A549 (cell line): Measurements from ENCODE around the gene LRP1. TPM values are rescaled to one million over a fixed set of nuclear protein-coding genes. Genes with fewer than 3 reads are reported as not detected.

Source experiments
- ATAC-seq, 2 experiments: fragments of 200-7000 bp in 1 of 2; fragments of >200 bp in 1 of 2; cut with Nextera tagmentation in 1 of 2; cut with Tn5 transposase in 1 of 2; 3 replicates each; pipeline versions ENCODE4 v1.8.0 to v1.9.1; 2018 to 2020; ENCODE audit warnings: mild to moderate bottlenecking in 1 of 2, moderate library complexity in 1 of 2
- CTCF ChIA-PET: fragments of 300-600 bp; sonication (Branson Sonifier 250); formaldehyde crosslinking; extraction: SDS; loops from one replicate; lab custom pipeline; 2021; ENCODE audit warnings: antibody characterized with exemption, inconsistent platforms; lab: Yijun Ruan, JAX
- POLR2A ChIA-PET: fragments of 350-600 bp; formaldehyde crosslinking; extraction: SDS; loops from one replicate; lab custom pipeline; 2021; ENCODE audit warnings: antibody characterized with exemption, inconsistent platforms; lab: Yijun Ruan, JAX
- DNase-seq, 2 experiments: peaks; one replicate each; pipeline versions ENCODE4 v3.0.0 to v3.0.0-alpha.2; 2011 to 2016; ENCODE audit warnings: low read depth in 1 of 2, low spot score in 1 of 2
- FAIRE-seq: peaks from 2 replicates; lab custom pipeline; 2011; peaks lifted over from hg19 to GRCh38; lab: Jason Lieb, UNC
- H3K27ac ChIP-seq, 2 experiments: fragments of >200 bp; sonication (Bioruptor Twin); formaldehyde crosslinking; 3 replicates each; pipeline ENCODE4 v1.5.1; 2016 to 2017
- H3K4me1 ChIP-seq: fragments of >200 bp; sonication (Bioruptor Twin); formaldehyde crosslinking; 3 replicates; pipeline ENCODE4 v1.6.1; 2016
- H3K4me2 ChIP-seq: fragments of >200 bp; sonication (Bioruptor Twin); formaldehyde crosslinking; 3 replicates; pipeline ENCODE4 v1.6.1; 2016
- H3K4me3 ChIP-seq: fragments of >200 bp; sonication (Bioruptor Twin); formaldehyde crosslinking; 3 replicates; pipeline ENCODE4 v1.5.1; 2016
- H3K9me3 ChIP-seq: fragments of >200 bp; sonication (Bioruptor Twin); formaldehyde crosslinking; 3 replicates; pipeline ENCODE4 v1.6.1; 2016
- BCL3 ChIP-seq: fragments of >200 bp; sonication (Bioruptor Twin); formaldehyde crosslinking; IDR thresholded peaks from 3 replicates; pipeline ENCODE4 v1.6.1; 2016
- CBX2 ChIP-seq: fragments of 200-600 bp; sonication (generic); IDR thresholded peaks from 2 replicates; pipeline ENCODE4 v1.6.1; 2016; ENCODE audit warnings: low read depth, mild to moderate bottlenecking, borderline replicate concordance
- CBX8 ChIP-seq: fragments of 200-600 bp; sonication (generic); IDR thresholded peaks from 2 replicates; pipeline ENCODE4 v1.6.1; 2016
- CEBPB ChIP-seq, 2 experiments: fragments of >200 bp in 1 of 2; sonication (Bioruptor Twin) in 1 of 2; formaldehyde crosslinking in 1 of 2; IDR thresholded peaks; 2 replicates each; pipeline ENCODE4 v1.6.1; 2012 to 2016
- E2F6 ChIP-seq: IDR thresholded peaks from 2 replicates; pipeline ENCODE4 v1.6.1; 2012; ENCODE audit warnings: low read depth, borderline replicate concordance
- EHF ChIP-seq: fragments of 250-450 bp; sonication (Bioruptor Pico); IDR thresholded peaks from 2 replicates; pipeline ENCODE4 v1.5.0; 2020; ENCODE audit warnings: mild to moderate bottlenecking
- EHMT2 ChIP-seq: fragments of 200-600 bp; sonication (generic); IDR thresholded peaks from 2 replicates; pipeline ENCODE4 v1.6.1; 2016; ENCODE audit warnings: antibody characterized with exemption, low read depth, mild to moderate bottlenecking, moderate library complexity
- HOXA7 ChIP-seq: fragments of 250-450 bp; sonication (Bioruptor Pico); IDR thresholded peaks from 2 replicates; pipeline ENCODE4 v1.5.0; 2020; ENCODE audit warnings: mild to moderate bottlenecking, moderate library complexity
- HOXB5 ChIP-seq: fragments of 250-450 bp; sonication (Bioruptor Pico); IDR thresholded peaks from 2 replicates; pipeline ENCODE4 v1.5.0; 2020; ENCODE audit warnings: mild to moderate bottlenecking, moderate library complexity
- JUNB ChIP-seq: fragments of >200 bp; sonication (Bioruptor Twin); formaldehyde crosslinking; IDR thresholded peaks from 2 replicates; pipeline ENCODE4 v1.6.1; 2016
- NR3C1 ChIP-seq: fragments of >200 bp; sonication (Bioruptor Twin); formaldehyde crosslinking; IDR thresholded peaks from 3 replicates; pipeline ENCODE4 v1.6.1; 2017
- POLR2AphosphoS2 ChIP-seq: conservative IDR thresholded peaks from 2 replicates; pipeline ENCODE4 v1.6.1; 2012; ENCODE audit warnings: low read length, improper control_type of control experiment, inconsistent platforms
- RAD21 ChIP-seq, 2 experiments: fragments of >200 bp in 1 of 2; sonication (Bioruptor Twin) in 1 of 2; formaldehyde crosslinking in 1 of 2; IDR thresholded peaks in 1 of 2; conservative IDR thresholded peaks in 1 of 2; 2 replicates in 1 of 2; 3 replicates in 1 of 2; pipeline ENCODE4 v1.6.1; 2012 to 2018; ENCODE audit warnings: inconsistent platforms in 1 of 2
- REST ChIP-seq: fragments of 200-600 bp; sonication (generic); IDR thresholded peaks from 2 replicates; pipeline ENCODE4 v1.6.1; 2016; ENCODE audit warnings: antibody characterized with exemption, mild to moderate bottlenecking, moderate library complexity
- SMC3 ChIP-seq: fragments of >200 bp; sonication (Bioruptor Twin); formaldehyde crosslinking; IDR thresholded peaks from 3 replicates; pipeline ENCODE4 v1.6.1; 2018; ENCODE audit warnings: inconsistent platforms
- SREBF2 ChIP-seq: fragments of 450-650 bp; IDR thresholded peaks from 2 replicates; pipeline ENCODE4 v1.6.1; 2014; ENCODE audit warnings: mild to moderate bottlenecking, moderate library complexity
- USF2 ChIP-seq: fragments of 450-650 bp; IDR thresholded peaks from 2 replicates; pipeline ENCODE4 v1.6.1; 2014; ENCODE audit warnings: antibody characterized with exemption
- ZFP36 ChIP-seq: fragments of 450-650 bp; IDR thresholded peaks from 2 replicates; pipeline ENCODE4 v1.6.1; 2014; ENCODE audit warnings: borderline replicate concordance; ENCODE audit not compliant: partially characterized antibody
- ZSCAN20 ChIP-seq: fragments of 250-450 bp; sonication (Bioruptor Pico); IDR thresholded peaks from 2 replicates; pipeline ENCODE4 v1.8.0; 2022; ENCODE audit warnings: mild to moderate bottlenecking, moderate library complexity
- WGBS: methylation state at CpG from one replicate; pipeline ENCODE4 v1.1.6; 2017; ENCODE audit errors: missing lambda C conversion rate; 5-methylcytosine and 5-hydroxymethylcytosine counted together
- polyA plus RNA-seq, 4 experiments: library from polyadenylated mRNA; depleted of rRNA in 3 of 4; stranded (reverse); fragments of >200 nt; fragmentation: RNase III in 1 of 4; extraction: RNeasy Plus Mini Kit Qiagen cat#74134 plus additional on column Dnase treatment in 1 of 4; gene quantifications; 2 replicates in 3 of 4; 3 replicates in 1 of 4; pipeline ENCODE4 v1.2.3, GENCODE V29; 2011 to 2017

LRP1 gene
- polyA plus RNA-seq, 2 of the 4 experiments (the other 2 are of a cell fraction), result 5.6 to 9.4 TPM

- DNase-seq, result no peak
- H3K4me2 ChIP-seq, result no peak overlapping the region
- ChIA-PET CTCF (interaction anchor here (0.6 to 16.2 kb wide), 9 partner anchors 12 to 90 kb away, joined by 3 to 180 read pairs (median 3); partner anchors contain the start of gene STAT6), POLR2A (no interaction called here)
- peaks cover 13% of the 10 kb centered on the region for H3K4me1 ChIP-seq
- TF ChIP-seq EHF (no peak), ZFP36 (no peak), BCL3 (no peak), HOXB5 (CRISPR knock-in tag) (no peak), CBX2 (no peak), E2F6 (no peak), SMC3 (no peak), RAD21 (conservative IDR thresholded peaks at IDR 0.05 in 1 of 2, IDR thresholded peaks at IDR 0.05 in 1 of 2) (no peak), CEBPB (IDR thresholded peaks at IDR 0.05) (no peak), EHMT2 (no peak), NR3C1 (no peak), POLR2AphosphoS2 (no peak), SREBF2 (no peak), ZSCAN20 (no peak), HOXA7 (CRISPR knock-in tag) (no peak), JUNB (no peak)
- no peak for FAIRE-seq
- no peak overlapping the region for H3K27ac ChIP-seq
- 86% methylated on average over 1 of the region's 1 CpG for WGBS
- ATAC-seq, result no peak
- no peaks in the 10 kb centered on the region for H3K9me3 ChIP-seq
- no peak overlapping the region for H3K4me3 ChIP-seq
These were observed 25.2 kb downstream of the LRP1 start for GRCh38 chr12:57153415-57153997.

GRCh38 chr12:57154076-57154475, 25.8 kb downstream of the LRP1 start:
- WGBS, result 89% methylated on average over 6 of the region's 6 CpGs
- Histone ChIP-seq H3K4me3 (no peak overlapping the region), H3K27ac (no peak overlapping the region), H3K4me1 (peaks cover 7% of the 10 kb centered on the region), H3K9me3 (no peaks in the 10 kb centered on the region), H3K4me2 (no peak overlapping the region)
- POLR2A ChIA-PET, result no interaction called here
- ATAC-seq, result no peak
- no peak for DNase-seq
- no peak for FAIRE-seq
- no peak for TF ChIP-seq USF2
- no peak for TF ChIP-seq REST
- TF ChIP-seq CBX8, result no peak
- CTCF ChIA-PET, result interaction anchor here (0.6 to 16.2 kb wide), 9 partner anchors 11 to 154 kb away, joined by 3 to 180 read pairs (median 3); no protein-coding TSS in a partner anchor
